COLO829 (cell line): Measurements from ENCODE around the gene DPY19L1.
"Not testable (repeated sequence)": the region's sequence is repeated elsewhere in the genome, so short reads cannot be mapped to it uniquely, and the experiment has no call there.

ENCODE experiments used
- DNase-seq: peaks from one replicate; pipeline ENCODE4 v3.0.0; 2012; ENCODE audit warnings: low spot score

DPY19L1 gene

GRCh38 chr7:35037211-35037525 is at the start of gene DPY19L1:
Gene DPY19L1, minus strand, starts transcription at chr7:35037485. Its CDS starts 91 bp downstream, at chr7:35037394.
- no peak for DNase-seq

GRCh38 chr7:35079517-35079916 is 42.2 kb upstream of the DPY19L1 start:
- DNase-seq = not testable (repeated sequence)

GRCh38 chr7:35074008-35074407 is 36.7 kb upstream of the DPY19L1 start:
- not testable (repeated sequence) for DNase-seq

GRCh38 chr7:35072950-35073827 is 35.9 kb upstream of the DPY19L1 start:
- not testable (repeated sequence) for DNase-seq

GRCh38 chr7:35069084-35069483 is 31.8 kb upstream of the DPY19L1 start:
- not testable (repeated sequence) for DNase-seq

GRCh38 chr7:35065382-35065781 is 28.1 kb upstream of the DPY19L1 start:
- DNase-seq = not testable (repeated sequence)

- DNase-seq = not testable (repeated sequence)
Observed at GRCh38 chr7:35058571-35058970, 21.3 kb upstream of the DPY19L1 start.

GRCh38 chr7:35057505-35058451 is 20.5 kb upstream of the DPY19L1 start:
- not testable (repeated sequence) for DNase-seq

GRCh38 chr7:35055733-35056132 is 18.4 kb upstream of the DPY19L1 start:
- DNase-seq = not testable (repeated sequence)

GRCh38 chr7:35053488-35054175 is 16.3 kb upstream of the DPY19L1 start:
- not testable (repeated sequence) for DNase-seq

- not testable (repeated sequence) for DNase-seq
Observed at GRCh38 chr7:35048390-35048789, 11.1 kb upstream of the DPY19L1 start.

- not testable (repeated sequence) for DNase-seq
Observed at GRCh38 chr7:35047912-35048305, 10.6 kb upstream of the DPY19L1 start.

GRCh38 chr7:35047263-35047911 is 10.1 kb upstream of the DPY19L1 start:
- DNase-seq = not testable (repeated sequence)

- not testable (repeated sequence) for DNase-seq
Observed at GRCh38 chr7:35043301-35043700, 6.0 kb upstream of the DPY19L1 start.

GRCh38 chr7:35040906-35041305 is 3.6 kb upstream of the DPY19L1 start:
- no peak for DNase-seq

GRCh38 chr7:35039343-35039742 is 2.1 kb upstream of the DPY19L1 start:
- no peak for DNase-seq

GRCh38 chr7:35038354-35038753 is 1.1 kb upstream of the DPY19L1 start:
- no peak for DNase-seq

- peak; percentile 93 for DNase-seq
Observed at GRCh38 chr7:35037526-35038341, 449 bp upstream of the DPY19L1 start.

- peak; percentile 56 for DNase-seq
Observed at GRCh38 chr7:35036361-35037171, 719 bp downstream of the DPY19L1 start.

GRCh38 chr7:35035511-35035961 is 1.7 kb downstream of the DPY19L1 start:
- DNase-seq = no peak
